Large intestine (tissue), 3 donors: ENCODE data around the gene CRACDL. TPM values are rescaled to one million over a fixed set of nuclear protein-coding genes. Genes with fewer than 3 reads are reported as not detected.

Experiments used
- DNase-seq, 2 donors: peaks; one replicate each; pipeline versions ENCODE4 v3.0.0 to v3.0.0-alpha.2; 2013
- H3K27ac ChIP-seq: one replicate; pipeline ENCODE4 v1.5.1; 2013; ENCODE audit warnings: low read length
- H3K27me3 ChIP-seq: 2 replicates; pipeline ENCODE4 v1.6.1; 2013; ENCODE audit warnings: low read length; ENCODE audit not compliant: control insufficient read depth, insufficient read depth
- H3K36me3 ChIP-seq: 2 replicates; pipeline ENCODE4 v1.6.1; 2013; ENCODE audit warnings: low read length; ENCODE audit not compliant: control insufficient read depth, insufficient read depth
- H3K4me1 ChIP-seq: one replicate; pipeline ENCODE4 v1.6.1; 2013; ENCODE audit warnings: low read length; ENCODE audit not compliant: control insufficient read depth, insufficient read depth
- H3K4me3 ChIP-seq: one replicate; pipeline ENCODE4 v1.5.1; 2013; ENCODE audit warnings: low read length
- H3K9me3 ChIP-seq: one replicate; pipeline ENCODE4 v1.6.1; 2013; ENCODE audit warnings: mild to moderate bottlenecking, low read depth, low read length, moderate library complexity; ENCODE audit not compliant: control insufficient read depth
- WGBS: methylation state at CpG from one replicate; pipeline ENCODE4 v1.1.5; 2013; ENCODE audit warnings: low lambda C conversion rate; ENCODE audit not compliant: insufficient coverage; 5-methylcytosine and 5-hydroxymethylcytosine counted together
- polyA plus RNA-seq: library from polyadenylated mRNA; unstranded; fragments of 120-200 nt; gene quantifications from one replicate; pipeline ENCODE4 v1.2.1, GENCODE V29; 2013

CRACDL gene
- polyA plus RNA-seq, 1 donor = 3.0 TPM

GRCh38 chr2:98775146-98775986, 160.7 kb downstream of the CRACDL start:
- Histone ChIP-seq H3K36me3 (no peaks in the 10 kb centered on the region), H3K27ac (no peak overlapping the region), H3K4me1 (no peaks in the 10 kb centered on the region), H3K4me3 (no peak overlapping the region), H3K9me3 (no peaks in the 10 kb centered on the region), H3K27me3 (no peaks in the 10 kb centered on the region)
- DNase-seq = no peak
- WGBS = 100% methylated on average over 1 of the region's 20 CpGs

DNA sequence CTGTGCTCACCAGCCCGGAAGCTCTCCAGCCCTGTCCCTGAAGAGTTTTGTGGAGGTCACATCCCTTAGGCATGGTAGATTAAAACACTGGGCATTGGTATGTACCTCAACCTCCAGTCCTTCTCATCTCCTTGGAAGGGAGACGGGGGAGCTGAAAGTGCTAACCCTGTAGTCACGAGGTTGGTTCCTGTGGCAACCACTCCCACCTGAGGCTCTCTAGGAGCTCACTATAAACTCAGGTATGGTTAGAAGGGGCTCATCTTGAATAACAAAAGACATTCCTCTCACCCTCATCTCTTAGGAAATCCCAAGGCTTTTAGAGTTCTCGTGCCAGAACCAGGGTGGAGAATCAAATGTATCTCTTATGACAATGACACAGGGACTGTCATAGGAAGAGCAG, 162.1 kb downstream of the CRACDL start:
- DNase-seq = no peak
- no CpG with 5 or more reads among the region's 4 CpGs for WGBS
- H3K4me3 ChIP-seq = no peak overlapping the region
- H3K27ac ChIP-seq = no peak overlapping the region
- peaks cover 2% of the 10 kb centered on the region for H3K9me3 ChIP-seq
- peaks cover 3% of the 10 kb centered on the region for H3K4me1 ChIP-seq
- H3K27me3 ChIP-seq = no peaks in the 10 kb centered on the region
- H3K36me3 ChIP-seq = no peaks in the 10 kb centered on the region

DNA sequence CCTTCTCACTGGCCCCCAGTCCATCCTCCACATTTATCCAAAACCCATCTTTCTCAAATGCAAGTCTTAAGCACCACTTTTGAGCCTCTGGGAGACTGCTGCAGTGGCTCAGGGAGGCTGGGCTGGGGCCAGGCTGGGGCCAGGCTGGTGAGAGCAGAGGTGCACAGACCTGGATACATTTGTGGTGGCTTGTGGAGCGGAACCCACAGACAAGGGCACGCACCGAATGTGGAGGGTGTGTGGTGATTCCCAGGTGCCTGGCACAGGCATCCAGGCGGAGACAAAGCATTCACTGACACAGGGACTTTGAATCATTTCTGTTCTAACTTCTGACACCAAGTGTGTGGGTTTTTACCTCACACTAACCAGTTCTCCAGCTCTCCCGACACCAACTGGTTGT, 162.9 kb downstream of the CRACDL start:
- no peak overlapping the region for H3K4me3 ChIP-seq

DNA sequence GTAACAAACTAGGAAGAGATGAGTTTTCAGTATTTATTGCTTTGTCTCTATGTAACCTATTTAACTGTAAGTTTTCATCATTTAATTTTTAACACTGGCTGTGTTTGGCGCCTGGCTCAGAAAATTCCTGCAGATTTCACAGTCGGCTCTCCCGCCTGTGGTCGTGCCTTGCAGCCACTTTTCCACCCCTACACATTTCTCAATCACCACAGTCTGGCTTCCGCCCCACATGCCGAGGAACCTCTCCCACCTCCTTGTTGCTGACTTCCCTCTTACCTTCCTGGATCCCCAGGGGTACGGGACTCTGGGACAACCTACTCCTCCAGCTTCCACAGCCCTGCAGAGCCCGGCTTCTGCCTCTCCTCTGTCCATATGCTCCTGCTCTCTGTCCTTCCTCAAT, 163.5 kb downstream of the CRACDL start:
- H3K9me3 ChIP-seq = peaks cover 2% of the 10 kb centered on the region
- no peaks in the 10 kb centered on the region for H3K36me3 ChIP-seq
- H3K4me3 ChIP-seq = no peak overlapping the region
- WGBS = 96% methylated on average over 4 of the region's 8 CpGs
- H3K27me3 ChIP-seq = no peaks in the 10 kb centered on the region
- no peak for DNase-seq
- no peak overlapping the region for H3K27ac ChIP-seq
- peaks cover 3% of the 10 kb centered on the region for H3K4me1 ChIP-seq

More for the DNA sequence above, 162.9 kb downstream of the CRACDL start:
- Histone ChIP-seq H3K36me3 (no peaks in the 10 kb centered on the region), H3K9me3 (peaks cover 2% of the 10 kb centered on the region), H3K27ac (no peak overlapping the region), H3K27me3 (no peaks in the 10 kb centered on the region), H3K4me1 (peaks cover 3% of the 10 kb centered on the region)
- DNase-seq = no peak
- no CpG with 5 or more reads among the region's 5 CpGs for WGBS

DNA sequence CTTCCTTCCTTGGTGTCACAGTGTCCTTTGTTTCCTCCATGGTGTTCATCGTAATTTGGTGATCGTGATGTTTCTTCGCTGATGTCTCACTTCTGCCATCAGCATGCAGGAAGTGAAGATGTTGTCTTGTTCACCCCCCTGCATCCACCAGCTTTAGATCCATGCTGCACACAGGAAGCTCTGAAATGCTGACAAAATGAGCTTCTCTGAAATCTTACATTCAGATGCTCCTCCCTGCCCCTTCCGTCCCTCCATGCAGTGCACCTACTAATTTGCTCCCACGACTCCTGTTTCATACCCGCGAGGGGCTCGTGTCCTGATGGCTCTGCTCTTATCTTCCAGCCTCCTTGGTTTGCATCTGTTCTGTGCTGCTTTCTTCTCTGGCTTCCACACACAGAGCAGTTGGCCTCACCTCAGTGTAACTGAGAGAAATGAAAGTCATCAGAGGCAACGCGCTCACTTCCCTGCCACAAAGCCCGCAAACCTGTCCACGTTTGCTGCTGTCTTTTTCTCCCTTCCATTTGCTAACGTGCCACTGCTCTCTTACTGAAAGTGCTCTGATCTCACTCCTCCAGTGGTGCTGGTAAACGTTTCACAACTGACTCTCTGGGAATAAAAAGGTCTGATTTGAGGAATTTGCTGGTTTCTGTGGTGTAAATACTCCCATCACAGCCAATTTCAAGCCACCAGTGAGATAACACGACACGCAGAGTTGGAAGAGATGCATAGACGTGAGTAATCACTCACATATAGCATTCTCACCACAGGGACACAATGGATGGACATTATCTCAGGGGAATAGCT, 164.1 kb downstream of the CRACDL start:
- 87% methylated on average over 3 of the region's 17 CpGs for WGBS
- Histone ChIP-seq H3K4me3 (no peak overlapping the region), H3K9me3 (peaks cover 2% of the 10 kb centered on the region), H3K36me3 (no peaks in the 10 kb centered on the region), H3K4me1 (peaks cover 7% of the 10 kb centered on the region), H3K27ac (peak overlapping the region; percentile 4), H3K27me3 (no peaks in the 10 kb centered on the region)
- DNase-seq = no peak

GRCh38 chr2:98771264-98771663, 164.8 kb downstream of the CRACDL start:
- Histone ChIP-seq H3K4me3 (no peak overlapping the region), H3K27ac (no peak overlapping the region), H3K4me1 (peaks cover 9% of the 10 kb centered on the region), H3K27me3 (no peaks in the 10 kb centered on the region), H3K9me3 (peaks cover 2% of the 10 kb centered on the region), H3K36me3 (no peaks in the 10 kb centered on the region)
- no peak for DNase-seq
- no CpG with 5 or more reads among the region's 2 CpGs for WGBS

DNA sequence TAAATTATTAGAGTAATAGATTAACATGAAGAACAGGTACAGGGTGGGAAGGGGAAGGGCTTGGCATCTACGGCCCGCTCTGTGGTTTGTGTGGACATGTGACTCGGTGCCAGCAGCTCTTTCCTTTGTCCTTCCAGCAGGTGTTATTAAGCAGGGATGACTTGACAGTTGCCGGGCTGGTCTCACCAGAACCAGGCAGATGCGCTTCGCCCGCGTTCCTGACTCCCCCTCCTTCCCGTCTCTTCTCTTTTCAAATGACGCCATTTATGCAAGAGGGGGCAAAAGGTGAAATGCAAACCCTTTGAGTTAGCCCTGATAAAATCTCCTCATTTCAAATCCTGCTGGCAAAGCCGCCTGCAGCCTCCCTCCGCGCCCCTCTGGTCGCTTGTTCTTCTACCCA, 166.2 kb downstream of the CRACDL start:
- Histone ChIP-seq H3K27me3 (no peaks in the 10 kb centered on the region), H3K9me3 (peaks cover 2% of the 10 kb centered on the region), H3K4me1 (peaks cover 14% of the 10 kb centered on the region), H3K4me3 (no peak overlapping the region), H3K36me3 (no peaks in the 10 kb centered on the region), H3K27ac (no peak overlapping the region)
- no peak for DNase-seq
- WGBS = no CpG with 5 or more reads among the region's 14 CpGs

DNA sequence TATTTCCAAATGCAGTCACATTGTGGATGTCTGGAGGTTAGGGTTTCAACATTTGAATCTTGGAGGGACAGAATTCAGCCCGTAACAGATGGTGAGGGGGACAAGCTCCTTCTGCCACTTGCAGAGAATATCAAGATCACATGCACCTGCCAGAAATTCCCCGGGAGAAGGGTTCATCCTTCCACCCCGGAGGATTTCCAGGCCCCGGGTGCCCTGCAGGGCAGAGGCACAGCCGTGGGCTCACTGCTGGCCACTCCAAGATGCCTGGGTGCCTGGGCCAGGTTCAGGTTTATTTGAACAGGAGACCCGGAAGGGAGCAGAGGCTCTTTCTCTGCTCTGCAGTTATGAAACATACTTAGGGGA, 166.9 kb downstream of the CRACDL start:
- no peak overlapping the region for H3K27ac ChIP-seq
- WGBS = no CpG with 5 or more reads among the region's 6 CpGs

GRCh38 chr2:98768384-98769113, 167.5 kb downstream of the CRACDL start:
- Histone ChIP-seq H3K4me1 (peaks cover 14% of the 10 kb centered on the region), H3K27me3 (no peaks in the 10 kb centered on the region), H3K36me3 (no peaks in the 10 kb centered on the region), H3K4me3 (no peak overlapping the region), H3K9me3 (peaks cover 2% of the 10 kb centered on the region), H3K27ac (no peak overlapping the region)
- no peak for DNase-seq
- WGBS = no CpG with 5 or more reads among the region's 7 CpGs

More for the DNA sequence above, 166.9 kb downstream of the CRACDL start:
- no peaks in the 10 kb centered on the region for H3K27me3 ChIP-seq
- H3K9me3 ChIP-seq = peaks cover 2% of the 10 kb centered on the region
- no peak overlapping the region for H3K4me3 ChIP-seq
- H3K4me1 ChIP-seq = peaks cover 14% of the 10 kb centered on the region
- no peak for DNase-seq
- no peaks in the 10 kb centered on the region for H3K36me3 ChIP-seq

DNA sequence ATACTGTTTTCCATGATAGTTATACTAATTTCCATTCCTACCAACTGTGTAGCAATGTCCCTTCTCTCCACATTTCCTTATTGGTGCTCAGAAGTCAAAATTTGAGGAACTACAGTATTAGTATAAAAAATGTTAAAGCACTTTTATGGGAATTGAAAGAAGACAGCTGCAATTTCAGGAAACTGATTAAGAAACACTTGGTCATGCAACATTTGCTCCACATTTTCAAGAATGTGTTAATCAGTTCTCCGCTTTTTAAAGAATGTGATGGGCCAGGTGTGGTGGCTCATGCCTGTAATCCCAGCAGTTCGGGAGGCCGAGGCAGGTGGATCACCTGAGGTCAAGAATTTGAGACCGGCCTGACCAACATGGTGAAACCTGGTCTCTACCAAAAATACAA, 171.5 kb downstream of the CRACDL start:
- Histone ChIP-seq H3K27me3 (no peaks in the 10 kb centered on the region), H3K4me3 (no peak overlapping the region), H3K36me3 (no peaks in the 10 kb centered on the region), H3K4me1 (peaks cover 11% of the 10 kb centered on the region), H3K9me3 (peaks cover 2% of the 10 kb centered on the region), H3K27ac (no peak overlapping the region)
- no CpG with 5 or more reads among the region's 4 CpGs for WGBS
- no peak for DNase-seq
